Erythroblast (primary cell): ENCODE data around the gene AZIN2.

Experiments used
- DNase-seq, 2 experiments: peaks; one replicate each; lab custom pipeline; 2025; lab: John Stamatoyannopoulos, UW
- GATA1 ChIP-seq: IDR thresholded peaks from 2 replicates; pipeline ENCODE4 v1.6.1; 2011; ENCODE audit warnings: low read depth, mild to moderate bottlenecking, control low read depth, low read length, moderate library complexity
- POLR2A ChIP-seq: IDR thresholded peaks from 2 replicates; pipeline ENCODE4 v1.6.1; 2011; ENCODE audit warnings: mild to moderate bottlenecking, low read length

The AZIN2 gene

GRCh38 chr1:33165809-33166208 lies 84.9 kb downstream of the AZIN2 start:
- TF ChIP-seq GATA1, result no peak
- DNase-seq, result no peak

- TF ChIP-seq GATA1 (no peak), POLR2A (no peak)
- no peak for DNase-seq
These were observed 86.9 kb downstream of the AZIN2 start for GRCh38 chr1:33167650-33168447.

GRCh38 chr1:33168556-33169289 lies 87.8 kb downstream of the AZIN2 start:
- no peak for TF ChIP-seq POLR2A
- no peak for TF ChIP-seq GATA1
- DNase-seq, result no peak

GRCh38 chr1:33169290-33170055 lies 88.5 kb downstream of the AZIN2 start:
- DNase-seq, result no peak
- TF ChIP-seq POLR2A (no peak), GATA1 (no peak)
